ENCODE data around the gene PTPRO.

PTPRO gene

DNA sequence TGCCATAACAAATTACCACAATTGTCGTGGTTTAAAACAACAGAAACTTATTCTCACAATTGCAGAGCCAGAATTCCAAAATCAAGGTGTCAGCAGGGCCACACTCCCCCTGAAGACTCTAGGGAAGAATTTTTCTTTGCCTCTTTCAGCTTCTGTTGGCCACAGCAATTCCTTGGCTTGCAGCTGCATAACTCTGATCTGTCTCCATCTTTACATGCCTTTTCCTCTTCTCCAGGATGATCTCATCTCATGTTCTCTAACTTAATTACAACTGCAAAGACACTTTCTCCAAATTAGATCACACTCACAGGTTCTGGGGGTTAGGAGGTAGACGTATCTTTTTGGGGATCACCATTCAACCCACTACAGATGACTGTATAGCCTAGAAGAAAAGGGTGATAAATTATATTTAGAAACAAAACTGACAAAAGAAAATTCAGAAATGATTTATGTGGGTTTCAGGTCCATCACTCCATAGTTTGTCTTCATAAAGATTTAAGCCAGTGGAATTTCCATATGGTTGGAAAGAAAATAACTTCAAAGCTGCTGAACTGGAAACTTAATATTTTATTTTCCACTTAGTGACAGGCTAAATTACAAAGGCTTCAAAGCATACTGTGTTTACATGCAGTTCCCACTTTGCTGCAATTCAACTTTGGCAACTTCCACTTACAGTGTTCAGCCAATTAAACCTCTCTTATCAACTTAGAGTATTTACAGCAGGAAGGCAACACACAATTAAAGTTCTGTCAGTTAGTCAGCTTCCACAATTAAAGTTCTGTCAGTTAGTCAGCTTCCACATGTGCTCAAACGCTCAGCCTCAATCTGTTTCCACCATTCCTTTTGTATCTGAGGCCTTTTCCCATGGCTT is 253.6 kb downstream of the PTPRO start:
- no peak for DNase-seq (ENCODE audit: low read depth, low spot score)
- H3K9me3 ChIP-seq (ENCODE audit: control insufficient read depth, insufficient read depth, low read length): no peaks in the 10 kb centered on the region
- no peaks in the 10 kb centered on the region for H3K27me3 ChIP-seq (ENCODE audit: control insufficient read depth, insufficient read depth, low read length)
- H3K36me3 ChIP-seq (ENCODE audit: control insufficient read depth, insufficient read depth, low read length): no peaks in the 10 kb centered on the region
- WGBS (ENCODE audit: insufficient coverage, insufficient read length): no CpG with 5 or more reads among the region's 3 CpGs
- H3K4me3 ChIP-seq (ENCODE audit: low read length): no peak overlapping the region
- no peaks in the 10 kb centered on the region for H3K4me1 ChIP-seq (ENCODE audit: control insufficient read depth, insufficient read depth, low read length)
- H3K27ac ChIP-seq (ENCODE audit: low read length): no peak overlapping the region

DNA sequence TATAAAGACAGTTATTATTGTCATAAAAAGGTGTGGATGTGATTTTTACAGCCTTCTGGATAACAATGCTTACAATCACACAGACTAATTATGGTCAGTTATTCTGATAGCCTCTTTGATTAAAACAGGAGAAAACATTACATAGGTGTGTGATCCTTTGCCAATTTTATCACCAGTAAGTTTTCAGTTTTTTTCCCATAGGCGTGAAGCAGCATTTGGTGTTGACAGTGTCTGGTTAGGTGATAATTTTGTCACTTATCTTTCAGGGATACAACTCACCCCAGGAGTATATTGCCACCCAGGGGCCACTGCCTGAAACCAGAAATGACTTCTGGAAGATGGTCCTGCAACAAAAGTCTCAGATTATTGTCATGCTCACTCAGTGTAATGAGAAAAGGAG is 258.1 kb downstream of the PTPRO start:
- DNase-seq (ENCODE audit: low read depth, low spot score): no peak
- whole genome bisulfite sequencing (ENCODE audit: insufficient coverage, insufficient read length): no CpG with 5 or more reads among the region's 1 CpG
- Histone ChIP-seq H3K36me3 (ENCODE audit: control insufficient read depth, insufficient read depth, low read length) (no peaks in the 10 kb centered on the region), H3K4me1 (ENCODE audit: control insufficient read depth, insufficient read depth, low read length) (no peaks in the 10 kb centered on the region), H3K27ac (ENCODE audit: low read length) (no peak overlapping the region), H3K9me3 (ENCODE audit: control insufficient read depth, insufficient read depth, low read length) (no peaks in the 10 kb centered on the region), H3K27me3 (ENCODE audit: control insufficient read depth, insufficient read depth, low read length) (no peaks in the 10 kb centered on the region), H3K4me3 (ENCODE audit: low read length) (no peak overlapping the region)

DNA sequence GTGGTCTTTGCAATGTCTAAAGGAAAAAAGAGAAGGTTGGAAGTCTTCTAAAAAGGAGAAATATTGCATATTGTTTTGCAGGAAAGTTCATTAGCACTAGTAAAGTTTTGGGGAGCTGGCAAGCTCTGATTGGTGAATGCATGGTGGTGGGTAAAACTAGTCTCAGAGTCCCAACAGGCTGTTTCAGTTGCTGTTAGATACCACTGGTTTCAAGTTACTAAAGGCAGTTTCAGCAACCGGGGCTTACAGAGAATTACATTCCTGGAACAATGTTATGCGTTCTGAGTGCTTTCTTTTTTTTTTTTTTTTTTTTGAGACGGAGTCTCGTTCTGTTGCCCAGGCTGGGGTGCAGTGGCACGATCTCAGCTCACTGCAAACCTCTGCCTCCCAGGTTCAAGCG is 258.7 kb downstream of the PTPRO start:
- no CpG with 5 or more reads among the region's 6 CpGs for WGBS (ENCODE audit: insufficient coverage, insufficient read length)
- Histone ChIP-seq H3K27me3 (ENCODE audit: control insufficient read depth, insufficient read depth, low read length) (no peaks in the 10 kb centered on the region), H3K36me3 (ENCODE audit: control insufficient read depth, insufficient read depth, low read length) (no peaks in the 10 kb centered on the region), H3K4me1 (ENCODE audit: control insufficient read depth, insufficient read depth, low read length) (no peaks in the 10 kb centered on the region), H3K4me3 (ENCODE audit: low read length) (no peak overlapping the region), H3K9me3 (ENCODE audit: control insufficient read depth, insufficient read depth, low read length) (no peaks in the 10 kb centered on the region), H3K27ac (ENCODE audit: low read length) (no peak overlapping the region)
- DNase-seq (ENCODE audit: low read depth, low spot score): no peak

DNA sequence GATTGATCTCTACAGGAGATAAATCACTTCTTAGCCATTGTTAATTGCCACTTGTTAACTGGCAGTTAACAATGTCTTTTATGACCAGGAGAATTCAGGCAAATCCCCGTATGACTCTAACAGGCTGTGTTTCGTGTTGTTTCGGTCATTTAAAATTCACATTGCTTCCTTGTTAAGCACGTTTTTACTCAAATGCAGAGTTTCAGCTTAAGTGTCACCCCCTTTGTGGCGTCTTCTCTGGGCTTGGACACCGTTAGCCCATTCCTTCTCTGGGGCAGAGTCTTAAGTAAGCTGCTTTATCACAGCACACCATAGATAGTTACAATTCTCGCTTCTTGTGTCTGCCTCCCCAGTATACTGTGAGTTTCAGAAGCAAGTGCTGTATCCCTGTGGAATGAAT is 261.5 kb downstream of the PTPRO start:
- H3K27me3 ChIP-seq (ENCODE audit: control insufficient read depth, insufficient read depth, low read length): no peaks in the 10 kb centered on the region
- H3K27ac ChIP-seq (ENCODE audit: low read length): no peak overlapping the region
- no peaks in the 10 kb centered on the region for H3K36me3 ChIP-seq (ENCODE audit: control insufficient read depth, insufficient read depth, low read length)
- no peaks in the 10 kb centered on the region for H3K4me1 ChIP-seq (ENCODE audit: control insufficient read depth, insufficient read depth, low read length)
- H3K9me3 ChIP-seq (ENCODE audit: control insufficient read depth, insufficient read depth, low read length): no peaks in the 10 kb centered on the region
- H3K4me3 ChIP-seq (ENCODE audit: low read length): no peak overlapping the region
- DNase-seq (ENCODE audit: low read depth, low spot score): no peak
- WGBS (ENCODE audit: insufficient coverage, insufficient read length): no CpG with 5 or more reads among the region's 7 CpGs

DNA sequence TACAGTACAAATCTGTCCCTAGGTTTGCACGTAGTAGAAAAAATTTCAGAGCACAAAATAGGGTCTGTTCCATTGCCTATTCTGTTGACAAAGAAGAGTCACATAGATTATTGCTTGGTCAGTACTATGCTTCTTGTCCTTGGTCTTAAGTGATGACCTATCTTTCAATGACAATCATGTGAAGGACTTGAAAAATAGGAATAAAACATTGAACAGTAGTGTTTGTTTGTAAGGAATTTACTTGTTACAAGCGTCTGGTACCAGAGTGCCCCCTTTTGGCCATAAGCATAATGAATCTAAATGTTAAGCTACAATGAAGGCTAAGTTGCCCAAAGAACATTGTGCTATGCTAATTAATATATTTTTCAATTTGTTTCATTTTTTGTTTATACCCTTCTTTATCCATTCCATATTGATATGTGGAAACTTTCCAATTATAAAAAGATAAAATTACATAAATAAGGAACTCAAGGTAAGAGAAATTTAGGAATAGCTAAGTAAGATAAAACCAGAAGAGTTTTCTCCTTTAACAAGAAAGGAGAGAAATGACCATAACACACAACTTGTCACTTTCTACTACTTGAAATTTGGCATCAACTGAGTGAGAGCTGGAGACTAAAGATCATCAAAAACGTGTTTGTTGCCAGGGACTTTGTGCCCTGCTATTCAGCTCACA is 262.2 kb downstream of the PTPRO start:
- no peak overlapping the region for H3K27ac ChIP-seq (ENCODE audit: low read length)
- no peak for DNase-seq (ENCODE audit: low read depth, low spot score)
- H3K9me3 ChIP-seq (ENCODE audit: control insufficient read depth, insufficient read depth, low read length): no peaks in the 10 kb centered on the region
- H3K27me3 ChIP-seq (ENCODE audit: control insufficient read depth, insufficient read depth, low read length): no peaks in the 10 kb centered on the region
- no peaks in the 10 kb centered on the region for H3K36me3 ChIP-seq (ENCODE audit: control insufficient read depth, insufficient read depth, low read length)
- H3K4me3 ChIP-seq (ENCODE audit: low read length): no peak overlapping the region
- no peaks in the 10 kb centered on the region for H3K4me1 ChIP-seq (ENCODE audit: control insufficient read depth, insufficient read depth, low read length)
- no CpG with 5 or more reads among the region's 3 CpGs for WGBS (ENCODE audit: insufficient coverage, insufficient read length)

DNA sequence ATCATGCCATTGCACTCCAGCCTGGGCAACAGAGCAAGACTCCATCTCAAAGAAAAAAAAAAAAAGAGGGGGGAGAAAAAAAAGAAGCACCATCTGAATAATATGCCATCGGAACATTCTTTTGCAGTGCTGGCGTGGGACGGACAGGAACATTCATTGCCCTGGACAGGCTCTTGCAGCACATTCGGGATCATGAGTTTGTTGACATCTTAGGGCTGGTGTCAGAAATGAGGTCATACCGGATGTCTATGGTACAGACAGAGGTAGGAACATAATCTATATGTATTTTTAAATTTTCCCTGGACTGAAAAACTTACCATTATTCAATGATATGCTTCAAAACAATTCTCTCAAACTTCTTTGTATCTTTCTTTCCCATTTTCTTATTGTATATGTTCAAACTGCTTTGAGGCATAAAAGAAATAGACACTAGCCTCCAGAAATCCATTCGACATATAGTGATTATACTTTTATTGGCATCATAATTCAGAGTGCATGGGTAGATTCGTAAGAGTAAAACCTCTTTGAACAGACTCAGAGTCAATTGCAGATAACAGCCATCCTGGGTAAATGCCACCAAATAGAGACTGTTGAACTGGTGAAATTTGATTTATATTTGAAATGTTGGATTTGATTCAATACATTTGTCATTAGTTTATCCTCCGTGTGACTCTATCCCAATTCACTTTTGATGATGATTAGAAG is 267.2 kb downstream of the PTPRO start:
- DNase-seq (ENCODE audit: low read depth, low spot score): no peak
- Histone ChIP-seq H3K4me3 (ENCODE audit: low read length) (no peak overlapping the region), H3K27me3 (ENCODE audit: control insufficient read depth, insufficient read depth, low read length) (no peaks in the 10 kb centered on the region), H3K9me3 (ENCODE audit: control insufficient read depth, insufficient read depth, low read length) (no peaks in the 10 kb centered on the region), H3K36me3 (ENCODE audit: control insufficient read depth, insufficient read depth, low read length) (no peaks in the 10 kb centered on the region), H3K27ac (ENCODE audit: low read length) (no peak overlapping the region), H3K4me1 (ENCODE audit: control insufficient read depth, insufficient read depth, low read length) (0 out of 2 replicates have a peak, but pooled peaks cover 1% of the 10 kb centered on the region)
- WGBS (ENCODE audit: insufficient coverage, insufficient read length): no CpG with 5 or more reads among the region's 8 CpGs

DNA sequence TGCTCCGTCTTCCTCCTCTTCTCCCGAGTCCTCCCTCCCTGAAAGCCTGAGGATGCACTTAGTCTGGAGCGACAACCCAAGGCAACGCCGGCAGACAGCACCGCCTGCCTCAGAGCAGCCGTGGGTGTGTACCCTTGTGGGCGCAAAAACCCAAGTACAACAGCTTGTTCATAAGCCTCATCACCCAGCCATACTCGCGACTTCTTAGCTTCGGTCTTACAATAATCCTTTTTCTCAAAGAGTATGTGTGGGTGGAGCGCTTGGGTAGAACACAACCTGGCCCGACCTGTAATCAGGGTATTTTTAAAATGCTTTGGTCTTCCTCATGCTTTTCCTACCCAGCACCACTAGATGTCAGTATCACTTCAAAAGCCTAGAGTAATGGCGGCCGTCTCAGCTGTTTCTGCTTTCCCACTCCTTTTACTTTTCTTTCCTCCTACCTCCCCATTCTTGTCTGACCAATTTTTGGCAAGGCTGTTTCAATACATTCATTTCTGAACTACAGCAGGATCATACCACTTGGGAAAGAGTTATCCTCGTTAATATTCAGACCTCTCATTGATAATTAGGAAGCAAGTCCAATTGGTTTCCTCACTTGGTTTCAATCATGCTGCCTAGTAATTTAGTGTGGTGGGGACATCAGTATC is 268.0 kb downstream of the PTPRO start:
- Histone ChIP-seq H3K27me3 (ENCODE audit: control insufficient read depth, insufficient read depth, low read length) (no peaks in the 10 kb centered on the region), H3K36me3 (ENCODE audit: control insufficient read depth, insufficient read depth, low read length) (no peaks in the 10 kb centered on the region), H3K4me1 (ENCODE audit: control insufficient read depth, insufficient read depth, low read length) (0 out of 2 replicates have a peak, but pooled peaks cover 1% of the 10 kb centered on the region), H3K4me3 (ENCODE audit: low read length) (no peak overlapping the region), H3K27ac (ENCODE audit: low read length) (no peak overlapping the region), H3K9me3 (ENCODE audit: control insufficient read depth, insufficient read depth, low read length) (no peaks in the 10 kb centered on the region)
- WGBS (ENCODE audit: insufficient coverage, insufficient read length): no CpG with 5 or more reads among the region's 16 CpGs
- peak; percentile 52 for DNase-seq (ENCODE audit: low read depth, low spot score)

DNA sequence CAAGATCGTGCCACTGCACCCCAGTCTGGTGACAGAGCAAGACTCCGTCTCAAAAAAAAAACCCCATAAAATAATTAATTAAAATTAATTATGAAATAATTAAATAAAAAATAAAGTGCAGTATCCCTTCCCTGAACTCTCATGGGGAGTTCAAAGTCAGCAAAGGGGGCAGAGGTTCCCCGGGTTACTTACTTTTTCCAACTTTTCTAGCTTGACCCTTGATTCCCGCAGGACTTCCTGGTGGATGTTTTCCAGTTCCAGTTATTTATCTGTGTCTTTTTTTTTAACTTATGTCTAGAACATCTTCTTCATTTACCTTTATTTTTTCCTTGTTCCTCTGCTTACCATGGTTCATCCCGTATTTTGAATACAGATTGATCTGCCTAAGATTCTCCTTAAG is 269.5 kb downstream of the PTPRO start:
- Histone ChIP-seq H3K36me3 (ENCODE audit: control insufficient read depth, insufficient read depth, low read length) (no peaks in the 10 kb centered on the region), H3K9me3 (ENCODE audit: control insufficient read depth, insufficient read depth, low read length) (no peaks in the 10 kb centered on the region)
- no CpG with 5 or more reads among the region's 5 CpGs for WGBS (ENCODE audit: insufficient coverage, insufficient read length)

DNA sequence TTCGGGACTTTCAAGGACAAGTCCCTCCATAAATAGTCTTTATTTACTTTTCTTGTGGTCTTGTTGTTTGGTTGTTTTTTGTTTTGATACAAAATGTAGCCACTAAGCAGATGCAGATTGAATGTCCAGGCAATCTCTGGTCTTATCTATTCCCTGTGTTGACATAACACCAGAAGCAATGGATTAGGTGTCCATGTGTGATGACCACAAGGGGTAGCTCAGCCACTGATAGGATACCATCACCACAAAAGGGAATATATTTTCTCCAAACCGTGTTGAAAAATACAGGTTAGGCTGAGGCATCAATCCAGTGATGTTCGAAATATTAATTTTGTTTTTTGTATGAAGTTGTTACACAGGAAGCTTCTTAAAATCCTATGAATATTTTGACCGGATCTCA is 270.6 kb downstream of the PTPRO start:
- no peaks in the 10 kb centered on the region for H3K36me3 ChIP-seq (ENCODE audit: control insufficient read depth, insufficient read depth, low read length)
- WGBS (ENCODE audit: insufficient coverage, insufficient read length): no CpG with 5 or more reads among the region's 4 CpGs
- H3K27me3 ChIP-seq (ENCODE audit: control insufficient read depth, insufficient read depth, low read length): no peaks in the 10 kb centered on the region
- no peak for DNase-seq (ENCODE audit: low read depth, low spot score)
- no peaks in the 10 kb centered on the region for H3K9me3 ChIP-seq (ENCODE audit: control insufficient read depth, insufficient read depth, low read length)
- H3K27ac ChIP-seq (ENCODE audit: low read length): no peak overlapping the region
- 0 out of 2 replicates have a peak, but pooled peaks cover 1% of the 10 kb centered on the region for H3K4me1 ChIP-seq (ENCODE audit: control insufficient read depth, insufficient read depth, low read length)
- H3K4me3 ChIP-seq (ENCODE audit: low read length): no peak overlapping the region

More for the DNA sequence above, 269.5 kb downstream of the PTPRO start:
- DNase-seq (ENCODE audit: low read depth, low spot score): no peak
- no peak overlapping the region for H3K27ac ChIP-seq (ENCODE audit: low read length)
- H3K4me1 ChIP-seq (ENCODE audit: control insufficient read depth, insufficient read depth, low read length): 0 out of 2 replicates have a peak, but pooled peaks cover 1% of the 10 kb centered on the region
- no peak overlapping the region for H3K4me3 ChIP-seq (ENCODE audit: low read length)
- H3K27me3 ChIP-seq (ENCODE audit: control insufficient read depth, insufficient read depth, low read length): no peaks in the 10 kb centered on the region

DNA sequence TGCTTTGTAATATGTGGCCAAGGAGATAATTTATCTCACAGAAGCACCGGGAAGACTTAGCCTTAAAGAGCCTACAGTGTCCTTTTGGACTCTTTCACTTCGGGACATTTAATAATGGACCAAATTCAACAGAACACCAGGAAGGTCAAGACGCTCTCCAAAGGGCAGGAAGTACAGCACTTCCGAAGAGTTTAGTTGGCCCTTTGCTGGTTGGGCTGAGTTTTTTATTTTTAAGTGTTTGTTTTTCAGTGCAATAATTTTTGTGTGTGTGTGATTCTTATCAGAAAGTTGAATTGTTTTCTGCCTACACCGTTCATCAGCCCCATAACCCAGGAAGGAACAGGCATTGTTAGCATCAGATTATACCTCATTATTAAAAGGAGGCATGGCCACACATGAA is 273.9 kb downstream of the PTPRO start:
- no CpG with 5 or more reads among the region's 5 CpGs for WGBS (ENCODE audit: insufficient coverage, insufficient read length)
- no peaks in the 10 kb centered on the region for H3K27me3 ChIP-seq (ENCODE audit: control insufficient read depth, insufficient read depth, low read length)
- H3K9me3 ChIP-seq (ENCODE audit: control insufficient read depth, insufficient read depth, low read length): no peaks in the 10 kb centered on the region
- DNase-seq (ENCODE audit: low read depth, low spot score): no peak
- H3K27ac ChIP-seq (ENCODE audit: low read length): no peak overlapping the region
- no peak overlapping the region for H3K4me3 ChIP-seq (ENCODE audit: low read length)
- no peaks in the 10 kb centered on the region for H3K36me3 ChIP-seq (ENCODE audit: control insufficient read depth, insufficient read depth, low read length)
- 0 out of 2 replicates have a peak, but pooled peaks cover 1% of the 10 kb centered on the region for H3K4me1 ChIP-seq (ENCODE audit: control insufficient read depth, insufficient read depth, low read length)

Measured in iPS DF 6.9 (cell line).